GM19463 (cell line): ENCODE results near the gene ZNF311.
A peak's percentile ranks its signal among the peaks of the same experiment; 100 is the strongest.

Experiments
- ATAC-seq: cut with Tn5 transposase; IDR thresholded peaks from one replicate; pipeline ENCODE4 v1.9.1; 2021; ENCODE audit warnings: mild to moderate bottlenecking, moderate library complexity; ENCODE audit not compliant: unreplicated experiment

Gene ZNF311

GRCh38 chr6:29005183-29005885 is at the start of gene ZNF311:
ZNF311 (minus strand) TSS chr6:29005315; CDS start chr6:29003954, 1,361 bp downstream.
- no peak for ATAC-seq

DNA sequence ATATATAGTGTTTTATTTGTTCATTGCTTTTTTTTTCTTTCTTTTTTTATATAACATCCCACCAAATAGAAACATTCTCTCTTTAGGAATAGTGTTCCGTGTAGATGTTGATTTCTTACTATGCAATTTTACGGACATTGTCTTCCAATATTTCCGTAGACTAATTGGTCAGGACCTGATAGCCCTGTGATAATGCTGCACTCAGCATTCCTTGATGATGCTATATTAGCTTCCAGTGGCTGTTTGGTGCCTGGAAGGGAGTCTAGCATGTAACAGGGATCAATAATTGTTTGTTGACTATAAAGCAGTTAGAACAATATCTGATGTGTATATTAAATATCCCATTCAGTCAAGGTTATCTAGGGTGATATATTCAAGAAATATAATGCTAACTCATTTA is 46.6 kb upstream of the ZNF311 start:
- no peak for ATAC-seq

DNA sequence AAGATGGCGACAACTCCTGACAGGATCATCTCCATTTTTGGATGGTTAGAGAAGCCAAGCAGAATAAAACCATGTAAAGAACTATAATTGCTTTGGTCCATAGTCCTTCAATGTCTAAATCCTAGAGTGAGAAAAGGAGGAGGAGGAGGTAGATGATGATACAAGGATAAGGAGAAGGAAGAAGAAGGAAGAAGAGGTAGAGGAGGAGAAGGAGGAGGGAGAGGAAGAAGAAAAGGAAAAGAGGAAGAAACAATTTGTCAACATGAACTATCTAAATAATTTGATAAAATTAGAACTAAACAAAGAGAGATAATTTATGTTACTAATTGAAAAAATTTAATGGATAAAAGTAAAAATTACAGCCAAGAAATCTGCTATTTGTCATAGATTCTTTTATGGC is 40.0 kb upstream of the ZNF311 start, which contains the start of gene OR2W1:
Gene OR2W1, minus strand, starts transcription at position 101 of the 400 bp plus-strand sequence. Its CDS starts 0 bp downstream, at position 101.
- ATAC-seq: no peak

DNA sequence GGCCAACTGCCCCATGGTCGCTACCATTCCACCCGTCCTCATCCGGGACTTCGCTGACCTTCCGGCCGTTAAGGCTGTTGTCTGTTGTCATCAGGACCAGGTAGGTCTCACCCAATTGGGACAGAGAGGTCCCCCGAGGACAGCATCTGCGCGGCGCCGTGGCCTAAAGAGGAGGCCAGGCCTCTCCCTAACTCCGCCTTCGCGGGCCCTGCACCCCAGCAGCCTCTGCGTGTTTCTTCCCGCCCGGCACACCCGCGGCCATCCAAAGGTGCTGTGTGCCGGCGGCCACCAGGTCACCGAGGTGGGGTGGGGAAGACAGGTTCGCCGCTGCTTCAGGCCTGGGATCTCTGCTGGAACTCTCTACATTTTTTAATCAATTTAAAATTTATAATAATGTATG is 30.8 kb upstream of the ZNF311 start:
- no peak for ATAC-seq

DNA sequence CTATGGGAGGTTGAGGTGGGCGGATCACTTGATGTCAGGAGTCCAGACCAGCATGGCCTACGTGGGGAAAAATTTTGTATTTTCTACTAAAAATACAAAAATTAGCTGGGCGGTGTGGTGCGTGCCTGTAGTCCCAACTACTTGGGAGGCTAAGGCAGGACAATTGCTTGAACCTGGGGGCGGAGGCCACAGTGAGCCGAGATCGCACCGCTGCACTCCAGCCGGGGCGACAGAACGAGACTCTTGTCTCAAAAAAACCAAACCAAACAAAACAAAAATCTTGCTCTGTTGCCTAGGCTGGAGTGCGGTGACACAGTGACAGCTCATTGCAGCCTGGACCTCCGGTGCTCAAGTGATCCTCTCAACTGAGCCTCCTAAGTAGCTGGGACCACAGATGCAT is 23.7 kb upstream of the ZNF311 start:
- ATAC-seq: no peak

- ATAC-seq: no peak
These were observed 20.9 kb upstream of the ZNF311 start for GRCh38 chr6:29025927-29026585.

- ATAC-seq: no peak
These were observed 16.3 kb upstream of the ZNF311 start for GRCh38 chr6:29021434-29021833.

- ATAC-seq: no peak
These were observed 14.5 kb upstream of the ZNF311 start for GRCh38 chr6:29019629-29020028.

GRCh38 chr6:29017428-29017802 is 12.3 kb upstream of the ZNF311 start:
- no peak for ATAC-seq

DNA sequence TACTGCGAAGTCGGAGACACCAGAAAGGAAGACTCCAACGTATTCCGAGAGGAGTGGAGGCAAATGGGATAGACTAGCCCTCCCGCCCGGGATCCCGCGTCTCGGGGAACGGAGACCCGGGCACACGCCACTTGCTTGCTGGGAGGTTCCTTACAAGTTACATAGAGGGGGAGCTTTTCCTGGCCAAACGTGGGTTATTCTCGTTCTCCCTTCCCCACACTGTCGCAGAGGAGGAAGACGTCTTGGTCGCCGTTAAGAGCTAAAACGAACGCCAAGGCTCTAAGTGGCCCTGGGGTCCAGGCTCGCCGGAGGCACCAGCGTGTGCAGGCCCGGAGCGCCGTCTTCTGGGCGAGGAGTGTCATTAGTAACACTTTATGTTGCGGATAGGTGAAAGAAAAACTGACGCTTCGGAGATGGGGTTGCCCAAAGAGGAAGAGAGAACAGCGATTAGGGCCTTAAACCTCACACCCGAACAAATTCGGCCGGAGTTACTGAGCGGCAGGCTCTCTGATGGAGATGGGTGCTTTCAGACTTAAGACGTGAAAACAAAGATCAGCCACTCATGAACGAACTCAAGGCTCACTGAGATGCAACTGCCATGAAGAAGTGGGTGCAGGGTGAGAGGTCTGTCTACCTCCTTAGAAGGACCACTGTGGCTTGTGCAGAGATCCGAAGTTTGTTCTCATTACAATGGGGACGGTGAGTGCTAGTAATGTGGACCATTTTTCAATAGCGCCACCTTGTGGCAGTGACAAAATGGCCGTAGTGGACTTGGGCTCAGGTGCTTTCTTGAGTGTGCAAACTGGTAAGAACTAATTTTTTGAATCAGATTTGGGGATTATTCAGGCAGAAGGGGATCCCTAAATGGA is 11.7 kb upstream of the ZNF311 start:
- peak; percentile 68 for ATAC-seq

DNA sequence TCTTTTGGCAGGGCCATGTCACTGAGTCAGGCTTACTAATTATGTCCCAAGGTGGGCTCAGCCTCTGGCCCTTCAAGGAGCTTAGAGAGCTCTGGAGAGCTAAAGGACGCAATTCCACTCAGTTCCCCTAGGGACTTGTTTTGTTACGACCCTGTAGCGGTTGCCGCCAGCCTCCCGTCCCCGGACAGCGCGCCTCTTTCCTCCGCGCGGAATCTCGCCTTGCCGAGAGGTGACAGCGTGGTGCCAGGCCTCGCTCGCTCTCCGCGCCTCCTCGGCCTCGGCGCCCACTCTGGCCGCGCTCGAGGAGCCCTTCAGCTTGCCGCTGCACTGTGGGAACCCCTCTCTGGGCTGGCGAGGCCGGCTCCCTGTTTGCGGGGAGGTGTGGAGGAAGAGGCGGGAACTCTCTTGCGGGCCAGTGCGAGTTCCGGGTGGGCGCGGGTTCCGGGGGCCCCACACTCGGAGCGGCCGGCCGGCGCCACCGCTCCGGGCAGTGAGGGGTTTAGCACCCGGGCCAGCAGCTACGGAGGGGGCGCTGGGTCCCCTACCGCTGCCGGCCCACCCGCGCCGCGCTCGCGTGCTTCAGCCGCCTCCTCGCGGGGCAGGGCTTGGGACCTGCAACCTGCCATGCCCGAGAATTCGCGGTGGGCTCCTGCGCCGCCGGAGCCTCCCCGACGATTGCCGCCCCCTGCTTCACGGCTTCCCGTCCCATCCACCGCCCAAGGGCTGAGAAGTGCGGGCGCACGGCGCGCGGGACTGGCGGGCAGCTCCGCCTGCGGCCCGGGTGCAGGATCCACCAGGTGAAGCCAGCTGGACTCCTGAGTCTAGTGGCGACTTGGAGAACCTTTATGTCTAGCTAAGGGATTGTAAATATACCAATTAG is 9.9 kb upstream of the ZNF311 start:
- ATAC-seq: no peak

GRCh38 chr6:29011276-29011734 is 6.2 kb upstream of the ZNF311 start:
- ATAC-seq: no peak

- no peak for ATAC-seq
These were observed 4.2 kb upstream of the ZNF311 start for GRCh38 chr6:29009358-29009757.

DNA sequence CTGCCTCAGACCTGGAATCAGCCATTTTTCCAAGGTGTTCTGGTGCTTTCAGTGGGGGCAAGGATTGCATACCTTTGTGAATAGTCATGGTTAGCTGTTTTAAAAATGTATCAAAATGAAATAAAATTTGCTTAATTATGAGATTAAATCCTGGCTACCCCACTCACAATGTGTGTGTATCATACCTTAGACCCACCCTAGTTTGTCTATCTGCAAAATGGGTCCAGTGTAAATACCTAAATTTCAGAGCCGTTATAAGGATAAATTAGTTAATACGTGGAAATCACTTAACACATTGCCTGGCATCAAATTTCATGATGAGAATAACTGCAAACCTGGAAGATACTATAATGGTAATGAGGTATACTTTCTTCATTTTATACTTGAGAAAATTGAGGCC is 3.0 kb upstream of the ZNF311 start:
- ATAC-seq: no peak

DNA sequence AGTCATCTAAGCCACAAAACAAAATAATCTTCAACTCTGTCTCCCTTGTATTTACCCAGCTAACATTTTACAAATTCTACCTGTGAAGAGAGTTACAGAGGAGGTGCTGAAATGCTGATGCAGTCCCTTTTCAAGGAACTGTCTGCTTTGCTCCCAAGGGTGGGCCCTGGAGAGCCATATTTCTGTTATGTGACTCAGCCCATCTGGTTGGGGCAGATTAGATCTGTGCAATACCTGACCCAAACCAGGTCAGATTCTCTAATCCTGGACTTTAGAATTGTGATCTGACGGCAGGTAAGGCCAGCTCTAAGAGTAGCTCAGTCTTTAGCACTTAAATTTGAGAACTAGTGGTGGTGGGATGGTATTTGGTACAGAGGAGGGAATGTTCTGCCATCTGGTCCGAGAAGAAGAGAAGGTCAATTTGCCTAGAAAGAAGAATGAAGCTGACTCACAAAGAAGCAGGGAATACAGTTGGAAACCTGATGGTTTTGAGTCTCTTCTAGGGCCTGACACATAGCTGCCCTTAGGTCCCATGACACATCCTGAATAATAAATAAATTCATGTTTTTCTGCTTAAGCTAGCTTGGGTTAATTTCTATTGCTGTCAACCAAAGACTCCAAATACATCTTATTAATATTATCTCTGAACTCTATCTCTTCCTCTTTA is 8.1 kb downstream of the ZNF311 start:
- ATAC-seq: no peak

- no peak for ATAC-seq
These were observed 9.9 kb downstream of the ZNF311 start for GRCh38 chr6:28995093-28995650.

GRCh38 chr6:28988536-28989311 is 16.4 kb downstream of the ZNF311 start:
- no peak for ATAC-seq

GRCh38 chr6:28985462-28986164 is 19.5 kb downstream of the ZNF311 start:
- no peak for ATAC-seq
